Muscle of arm (tissue), 12 donors: ENCODE measurements around the gene PLA2G1B. TPM values are rescaled to one million over a fixed set of nuclear protein-coding genes. Genes with fewer than 3 reads are reported as not detected.
"Not testable (repeated sequence)": the region's sequence is repeated elsewhere in the genome, so short reads cannot be mapped to it uniquely, and the experiment has no call there.

ENCODE experiments used
- DNase-seq: peaks from one replicate; pipeline ENCODE4 v3.0.0-alpha.2; 2013
- polyA plus RNA-seq, 12 donors: library from polyadenylated mRNA; unstranded; fragments of 120-200 nt; gene quantifications; one replicate each; pipeline ENCODE4 v1.2.1, GENCODE V29; 2013; ENCODE audit not compliant: insufficient read length in 12 of 12

Gene PLA2G1B
- polyA plus RNA-seq, 12 donors: 0.55 TPM; not detected in 11

DNA sequence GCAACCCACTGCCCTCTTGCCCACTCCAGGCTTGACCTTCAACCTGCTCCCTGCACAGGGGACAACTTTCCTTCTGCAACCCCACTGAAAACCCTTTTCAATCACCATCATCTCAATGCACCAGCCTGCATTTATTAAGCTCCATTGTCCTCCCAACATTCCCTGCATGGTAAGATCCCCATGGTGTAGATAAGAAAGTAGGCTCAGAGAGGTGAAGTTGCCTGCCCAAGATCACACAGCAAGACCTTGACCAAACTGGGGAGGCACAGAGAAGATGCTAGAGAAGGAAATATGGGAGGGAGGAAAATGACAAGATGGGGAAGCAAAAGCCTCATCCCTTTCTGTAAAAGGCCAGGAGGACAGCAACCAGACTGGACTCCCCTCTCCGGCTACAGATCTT, 31.5 kb upstream of the PLA2G1B start:
- no peak for DNase-seq

DNA sequence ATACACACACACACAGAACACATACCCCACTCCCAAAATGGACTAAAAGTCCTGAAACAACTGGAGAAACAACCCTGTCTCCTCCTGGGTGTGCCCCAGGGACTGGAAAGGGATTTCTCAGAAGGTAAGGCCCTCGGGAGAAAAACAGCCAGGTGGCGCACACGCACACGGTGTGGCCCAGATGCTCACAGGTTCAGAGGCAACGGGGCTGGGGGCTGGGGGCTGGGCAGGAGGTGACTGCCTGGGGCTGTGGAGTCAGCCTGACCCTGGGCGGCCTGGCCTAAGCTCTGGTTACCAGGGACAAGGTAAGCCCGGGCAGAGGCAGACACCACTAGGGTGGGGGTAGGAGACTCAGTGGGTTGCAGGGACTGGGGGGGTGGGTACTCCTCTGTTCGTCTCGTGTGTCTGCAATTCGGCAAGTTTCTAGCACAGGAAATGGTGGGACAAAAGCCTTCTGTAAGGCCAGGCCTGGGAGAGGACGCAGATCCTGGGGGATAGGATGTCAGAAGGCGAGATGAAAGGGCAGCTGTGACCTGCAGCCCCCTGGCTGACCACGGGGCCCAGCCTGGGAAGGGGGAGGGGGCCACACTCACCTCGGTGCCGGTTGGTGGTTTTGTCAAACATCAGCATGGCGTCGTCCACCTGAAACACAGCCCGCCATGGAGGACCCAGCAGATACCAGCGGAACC, 31.0 kb upstream of the PLA2G1B start:
- DNase-seq: no peak

DNA sequence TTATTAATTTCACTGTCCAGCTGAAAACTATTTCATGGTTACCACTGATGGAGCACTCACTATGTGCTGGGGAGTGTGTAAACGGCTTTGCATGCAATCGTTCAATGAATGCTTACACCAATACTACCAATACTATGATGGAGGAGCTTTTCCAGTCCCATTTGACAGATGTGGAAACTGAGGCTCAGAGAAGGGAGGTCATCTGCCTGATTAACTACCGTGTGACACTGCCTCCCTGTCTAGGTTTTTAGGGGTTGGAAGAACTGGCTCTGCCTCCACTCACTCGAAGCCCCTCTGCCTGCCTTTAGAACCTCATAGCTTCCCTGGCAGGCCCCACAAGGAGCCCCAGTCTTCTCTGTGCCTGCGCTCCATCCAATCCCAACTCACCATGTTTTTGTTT, 29.5 kb upstream of the PLA2G1B start:
- no peak for DNase-seq

DNA sequence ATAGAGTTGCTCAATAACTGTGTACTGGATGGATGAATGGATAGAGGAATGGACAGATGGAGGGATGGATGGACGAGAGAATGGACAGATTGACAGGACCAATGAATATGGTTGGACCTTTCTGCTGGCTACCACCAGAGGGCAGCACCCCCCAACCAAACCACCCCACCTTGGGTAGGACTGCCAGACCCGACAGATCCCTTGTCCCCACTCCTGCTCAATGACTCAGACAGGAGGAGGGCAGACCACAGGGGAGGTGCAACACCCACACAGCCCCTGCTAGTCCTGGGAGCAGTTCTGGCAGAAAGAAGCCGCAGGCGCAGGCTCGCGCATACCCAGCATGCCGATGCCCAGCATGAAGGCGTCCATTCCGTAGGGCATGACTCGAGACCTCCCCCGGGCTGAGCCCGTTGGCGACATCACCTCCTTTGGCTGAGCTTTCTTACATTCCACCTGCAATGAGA, 29.0 kb upstream of the PLA2G1B start:
- peak; percentile 70 for DNase-seq

DNA sequence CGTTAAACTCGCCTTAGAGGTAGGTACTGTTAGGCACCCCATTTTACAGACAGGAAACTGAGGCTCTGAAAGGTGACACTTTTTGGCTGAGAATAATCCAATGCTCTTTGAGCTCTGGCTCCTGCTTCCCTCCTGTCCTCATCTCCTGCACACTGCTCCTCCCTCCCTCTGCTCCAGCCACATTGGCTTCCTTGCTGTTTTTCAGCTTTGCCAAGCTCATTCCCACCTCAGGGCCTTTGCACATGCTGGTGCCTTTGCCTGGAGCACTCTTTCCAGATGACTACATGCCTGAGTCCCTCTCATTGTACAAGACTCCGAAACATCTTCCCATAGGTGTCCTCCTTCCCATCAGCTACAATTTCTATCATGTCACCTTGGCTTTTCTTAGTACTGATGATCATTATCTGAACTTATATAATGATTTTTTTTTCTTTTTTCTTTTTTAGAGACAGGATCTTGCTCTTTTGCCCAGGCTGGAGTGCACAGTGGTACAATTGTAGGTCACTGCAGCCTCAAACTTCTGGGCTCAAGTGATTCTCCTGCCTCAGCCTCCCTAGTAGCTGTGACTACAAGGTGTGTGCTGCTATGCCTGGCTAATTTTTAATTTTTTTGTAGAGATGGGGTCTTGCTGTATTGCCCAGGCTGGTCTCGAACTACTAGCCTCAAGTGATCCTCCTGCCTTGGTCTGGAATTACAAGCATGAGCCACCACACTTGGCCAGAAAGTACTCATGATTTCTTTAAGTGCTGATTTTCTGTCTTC, 26.2 kb upstream of the PLA2G1B start:
- no peak for DNase-seq

DNA sequence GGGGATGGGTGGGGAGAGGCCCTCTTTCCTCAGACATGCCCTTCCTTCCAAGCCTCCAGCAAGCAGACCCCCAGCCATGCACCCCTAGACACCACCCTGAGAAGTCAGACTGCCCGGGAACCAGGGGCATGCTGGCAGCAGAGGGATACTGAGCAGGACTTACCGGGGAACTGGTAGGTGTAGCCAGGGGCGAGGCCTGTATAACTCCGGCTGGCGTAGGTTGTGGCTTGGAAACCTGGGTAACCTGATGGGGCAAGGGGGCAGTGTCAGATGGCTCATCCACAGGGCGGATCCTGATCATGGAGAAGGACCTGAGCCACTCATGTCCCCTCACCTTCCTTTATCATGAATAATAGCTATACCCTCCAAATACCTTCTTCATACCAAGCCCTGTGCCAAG, 25.6 kb upstream of the PLA2G1B start:
- DNase-seq: no peak

DNA sequence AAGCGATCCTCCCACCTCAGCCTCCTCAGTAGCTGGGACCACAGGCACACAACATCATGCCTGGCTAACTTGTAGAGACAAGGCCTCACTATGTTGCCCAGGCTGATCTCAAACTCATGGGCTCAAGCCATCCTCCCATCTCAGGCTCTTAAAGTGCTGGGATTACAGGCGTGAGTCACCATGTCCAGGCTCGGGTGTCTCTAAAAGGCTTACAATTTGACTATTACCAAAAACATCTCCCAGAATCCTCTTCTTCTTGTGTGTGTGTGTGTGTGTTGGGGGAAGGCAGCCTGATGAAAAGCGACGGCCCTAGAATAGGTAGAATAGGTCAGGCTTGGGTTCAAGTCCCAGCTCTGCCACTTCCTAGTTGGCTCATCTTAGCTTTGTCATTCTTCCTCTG, 24.5 kb upstream of the PLA2G1B start:
- no peak for DNase-seq

DNA sequence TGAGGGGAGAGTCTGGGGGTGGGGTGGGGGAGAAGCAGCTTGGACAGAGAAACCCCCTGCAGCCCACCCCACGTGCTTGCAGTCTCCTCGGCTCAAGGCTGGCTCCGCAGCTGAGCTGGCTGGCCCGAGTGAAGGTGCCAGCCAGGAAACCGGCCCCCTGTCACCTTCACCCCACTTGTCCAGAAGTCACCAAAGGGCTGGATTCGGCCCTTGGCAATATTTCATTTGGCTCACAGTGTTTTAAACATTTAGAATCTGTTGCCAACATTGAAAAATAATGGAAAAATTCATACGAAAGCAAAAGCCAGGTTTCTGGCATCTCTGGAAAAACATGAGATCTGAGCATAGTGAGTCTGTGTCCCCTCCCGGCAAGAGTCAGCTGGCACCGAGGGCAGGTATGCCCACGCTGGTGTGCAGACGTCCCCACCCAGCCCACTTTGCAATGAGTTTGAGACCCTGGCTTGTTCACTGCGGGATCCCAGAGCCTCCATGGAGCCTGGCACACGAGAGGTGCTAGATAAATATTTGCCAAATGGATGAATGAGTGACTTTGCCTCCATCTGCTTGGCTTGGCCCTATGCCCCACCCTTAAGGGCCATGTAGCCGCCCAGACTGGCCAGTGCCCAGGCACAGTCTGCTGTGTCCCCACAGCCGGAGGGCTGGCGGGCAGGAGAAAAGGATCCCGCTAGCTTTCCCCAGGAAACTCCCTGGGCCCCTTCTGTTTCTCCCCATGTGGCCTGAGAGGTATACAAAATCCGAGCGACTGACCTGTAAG, 23.2 kb upstream of the PLA2G1B start:
- no peak for DNase-seq

DNA sequence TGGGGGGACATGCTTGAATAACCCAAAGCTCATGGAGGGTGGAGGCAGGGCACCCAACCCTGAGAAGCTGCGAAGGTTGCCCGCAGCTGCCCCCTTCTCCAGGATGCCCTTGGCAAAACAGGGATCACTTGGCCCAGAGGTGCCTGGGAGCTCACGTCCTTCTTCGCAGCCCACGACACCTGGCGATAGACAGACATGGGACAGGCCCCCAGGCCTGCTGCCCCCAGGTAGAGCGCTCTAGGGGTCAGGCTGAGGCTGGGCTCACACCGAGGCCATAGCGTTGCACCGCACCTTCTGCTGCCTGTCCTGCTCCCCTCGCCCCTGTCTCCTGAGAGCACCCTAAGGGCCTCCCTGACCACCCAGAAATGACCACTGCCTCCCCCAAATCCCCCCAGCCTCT, 20.2 kb upstream of the PLA2G1B start:
- DNase-seq: no peak

DNA sequence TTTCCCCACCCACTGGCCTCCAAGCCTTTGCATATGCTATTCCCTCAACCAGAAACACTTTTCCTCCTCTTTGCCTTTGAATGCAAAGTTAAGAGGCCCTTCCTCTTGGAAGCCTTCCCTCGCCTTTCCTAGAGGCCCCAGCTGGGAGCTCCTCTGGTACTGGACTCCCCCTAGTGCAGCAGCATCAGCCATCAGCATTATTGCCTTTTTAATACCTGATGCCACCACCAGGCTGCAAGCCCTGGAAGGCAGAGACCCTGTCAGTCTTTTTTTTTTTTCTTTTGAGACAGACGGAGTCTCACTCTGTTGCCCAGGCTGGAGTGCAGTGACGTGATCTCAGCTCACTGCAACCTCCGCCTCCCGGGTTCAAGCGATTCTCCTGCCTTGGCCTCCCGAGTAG, 19.1 kb upstream of the PLA2G1B start:
- DNase-seq: no peak

DNA sequence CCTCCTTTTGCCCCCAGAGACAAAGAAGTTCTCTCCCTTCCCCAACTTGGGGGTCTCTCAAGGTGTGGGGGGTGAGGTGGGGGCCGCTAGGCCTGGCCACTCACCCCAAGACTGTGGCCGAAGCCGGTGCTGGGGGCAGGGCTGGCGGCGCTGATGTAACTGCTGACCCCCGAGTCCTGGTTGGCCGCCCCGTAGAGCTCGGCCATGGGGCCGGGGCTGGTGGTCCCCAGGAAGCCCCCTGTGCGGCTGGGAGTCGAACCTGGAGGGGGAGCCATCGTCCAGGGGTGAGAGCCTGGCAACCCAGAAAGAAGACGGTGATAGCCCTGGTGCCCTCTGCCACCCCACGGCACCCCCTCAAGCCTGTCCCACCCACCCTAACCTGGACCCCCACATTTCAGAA, 18.5 kb upstream of the PLA2G1B start:
- DNase-seq: no peak

DNA sequence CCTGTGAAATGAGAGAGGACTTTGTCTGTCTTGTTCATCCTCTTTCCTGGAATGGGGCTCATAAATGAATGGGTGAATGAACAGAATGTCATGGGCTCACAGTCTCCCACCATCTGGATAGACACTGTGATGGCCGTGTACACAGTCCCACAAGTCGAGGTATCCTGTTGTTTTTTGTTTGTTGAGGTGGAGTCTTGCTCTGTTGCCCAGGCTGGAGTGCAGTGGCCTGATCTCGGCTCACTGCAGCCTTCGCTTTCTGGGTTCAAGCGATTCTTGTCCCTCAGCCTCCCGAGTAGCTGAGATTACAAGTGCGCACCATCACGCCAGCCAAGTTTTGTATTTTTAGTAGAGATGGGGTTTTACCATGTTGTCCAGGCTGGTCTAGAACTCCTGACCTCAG, 16.1 kb upstream of the PLA2G1B start:
- no peak for DNase-seq

DNA sequence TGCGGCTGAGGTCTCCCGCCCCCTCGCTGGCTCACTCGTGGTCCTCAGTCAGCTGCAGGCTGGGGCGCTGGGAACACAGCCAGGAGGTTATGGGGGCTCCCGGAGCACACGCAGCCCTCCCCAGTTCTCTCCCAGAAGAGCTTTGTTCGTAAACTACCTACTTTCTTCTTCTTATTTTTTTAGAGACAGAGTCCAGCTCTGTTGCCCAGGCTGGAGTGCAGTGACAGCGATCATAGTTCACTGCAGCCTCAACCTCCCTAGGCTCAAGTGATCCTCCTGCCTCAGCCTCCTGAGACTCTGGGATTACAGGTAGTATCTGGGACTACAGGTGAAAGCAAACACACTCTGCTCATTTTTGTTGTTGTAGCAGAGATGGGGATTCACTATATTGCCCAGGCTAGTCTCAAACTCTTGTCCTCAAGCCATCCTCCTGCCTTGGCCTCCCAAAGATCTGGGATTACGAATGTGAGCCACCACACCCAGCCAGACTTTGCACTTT, 15.5 kb upstream of the PLA2G1B start:
- DNase-seq: no peak

DNA sequence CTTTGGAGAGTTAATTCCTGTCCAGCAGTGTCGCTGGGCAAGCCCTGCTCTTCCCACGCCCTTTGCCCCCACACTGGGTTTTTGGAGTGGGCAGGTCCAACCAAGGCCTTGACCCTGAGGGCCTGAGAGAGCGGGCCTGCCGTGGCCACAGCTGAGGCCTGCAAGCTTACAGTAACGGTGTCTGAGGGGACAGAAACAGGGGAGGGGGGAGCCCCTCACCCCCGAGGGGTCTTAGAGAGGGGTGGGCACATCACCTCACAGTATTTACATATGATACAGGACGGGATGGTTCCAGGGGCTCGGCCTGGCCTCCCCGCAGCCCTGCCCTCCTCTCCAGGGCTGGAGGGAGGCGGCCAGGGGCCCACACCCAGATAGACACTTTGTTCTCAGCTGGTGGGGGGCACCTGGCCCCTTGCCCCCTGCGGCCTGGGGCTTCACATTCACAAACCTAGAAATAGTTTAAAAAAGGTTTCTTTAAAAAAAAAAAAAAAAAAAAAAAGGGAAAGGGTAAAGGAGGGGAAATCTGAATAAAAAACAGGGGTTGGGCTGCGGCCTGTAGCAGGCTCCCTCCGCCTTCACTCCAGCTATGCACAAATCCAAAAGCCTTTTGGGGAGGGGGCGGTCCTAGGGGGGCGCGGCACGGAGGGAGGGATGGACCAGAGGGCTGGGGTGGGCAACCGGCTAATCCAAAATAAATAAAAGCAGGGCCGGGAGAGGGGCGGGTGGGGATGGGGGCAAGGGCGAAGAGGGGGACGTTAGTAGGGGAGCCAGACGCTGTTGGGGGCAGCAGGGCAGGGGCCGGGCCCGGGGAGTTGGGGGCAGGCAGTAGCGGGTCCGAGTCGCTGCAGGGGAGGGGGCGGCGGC, 14.8 kb upstream of the PLA2G1B start:
- DNase-seq: no peak

DNA sequence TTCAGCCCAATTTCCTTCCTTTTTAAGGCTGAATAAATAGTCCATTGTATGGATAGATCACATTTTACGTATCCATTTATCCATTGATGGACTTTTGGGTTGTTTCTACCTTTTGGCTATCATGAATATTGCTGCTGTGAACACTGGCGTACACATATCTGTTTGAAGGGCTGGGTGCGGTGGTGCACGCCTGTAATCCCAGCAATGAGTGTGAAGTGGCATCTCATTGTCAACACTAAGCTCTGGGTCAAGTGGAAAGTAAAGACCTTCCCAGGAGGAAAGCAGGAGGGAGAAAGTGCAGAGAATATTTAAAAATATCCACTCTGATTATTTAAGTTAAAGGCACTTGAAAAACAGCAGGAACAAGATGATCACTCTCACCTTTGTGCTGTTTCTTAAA, 11.7 kb upstream of the PLA2G1B start:
- DNase-seq: no peak

DNA sequence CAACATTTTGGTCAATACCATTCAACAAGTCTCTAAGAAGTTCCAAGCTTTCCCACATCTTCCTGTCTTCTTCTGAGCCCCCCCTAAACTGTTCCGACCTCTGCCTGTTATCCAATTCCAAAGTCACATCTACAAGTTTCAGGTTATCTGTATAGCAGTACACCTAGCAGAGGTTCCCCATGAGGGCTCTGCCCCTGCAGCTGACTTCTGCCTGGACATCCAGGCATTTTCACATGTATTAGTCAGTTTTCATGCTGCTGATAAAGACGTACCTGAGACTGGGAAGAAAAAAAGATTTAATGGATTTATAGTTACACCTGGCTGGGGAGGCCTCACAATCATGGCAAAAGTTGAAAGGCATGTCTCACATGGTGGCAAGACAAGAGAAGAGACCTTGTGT, 10.2 kb upstream of the PLA2G1B start:
- DNase-seq: no peak

DNA sequence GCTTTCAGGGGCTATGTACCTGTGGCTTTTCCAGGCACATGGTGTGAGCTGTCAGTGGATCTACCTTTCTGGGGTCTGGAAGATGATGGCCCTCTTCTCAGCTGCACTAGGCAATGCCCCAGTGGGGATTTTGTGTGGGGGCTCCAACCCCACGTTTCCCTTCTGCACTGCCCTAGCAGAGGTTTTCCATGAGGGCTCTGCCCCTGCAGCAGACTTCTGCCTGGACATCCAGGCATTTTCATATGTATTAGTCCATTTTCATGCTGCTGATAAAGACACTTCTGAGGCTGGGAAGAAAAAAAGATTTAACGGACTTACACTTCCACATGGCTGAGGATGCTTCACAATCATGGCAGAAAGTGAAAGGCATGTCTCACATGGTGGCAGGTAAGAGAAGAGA, 8.8 kb upstream of the PLA2G1B start:
- not testable (repeated sequence) for DNase-seq

DNA sequence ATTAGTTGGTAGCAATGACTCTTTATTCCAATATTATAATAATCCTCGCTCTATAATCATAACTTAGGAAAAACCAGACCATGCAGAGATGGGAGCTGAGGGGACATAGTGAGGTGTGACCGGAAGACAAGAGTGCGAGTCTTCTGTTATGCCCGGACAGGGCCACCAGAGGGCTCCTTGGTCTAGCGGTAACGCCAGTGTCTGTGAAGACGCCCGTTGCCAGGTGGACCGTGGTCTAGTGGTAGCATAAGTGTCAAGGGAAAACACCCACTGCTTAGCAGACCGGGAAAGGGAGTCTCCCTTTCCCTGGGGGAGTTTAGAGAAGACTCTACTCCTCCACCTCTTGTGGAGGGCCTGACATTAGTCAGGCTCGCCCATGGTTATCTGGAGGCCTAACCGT, 7.9 kb upstream of the PLA2G1B start:
- not testable (repeated sequence) for DNase-seq

DNA sequence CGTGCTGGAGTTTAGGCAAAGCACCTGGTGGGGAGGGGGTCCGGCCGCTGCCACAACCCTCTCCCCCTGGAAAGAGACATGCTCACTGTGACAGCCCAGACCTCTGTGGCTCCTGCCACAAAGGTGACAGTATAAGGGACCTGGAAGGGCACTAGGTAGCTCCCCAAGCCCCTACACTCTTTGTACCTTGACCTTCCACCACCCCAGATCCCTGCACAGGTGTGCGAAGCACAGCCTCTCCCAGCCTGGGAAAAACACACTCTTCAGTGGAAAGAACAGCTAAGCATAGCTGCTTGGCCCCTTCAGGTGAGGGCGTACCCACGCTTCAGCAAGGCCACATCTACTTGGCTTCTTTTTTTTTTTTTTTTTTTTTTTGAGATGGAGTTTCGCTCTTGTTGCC, 4.9 kb upstream of the PLA2G1B start:
- DNase-seq: no peak

DNA sequence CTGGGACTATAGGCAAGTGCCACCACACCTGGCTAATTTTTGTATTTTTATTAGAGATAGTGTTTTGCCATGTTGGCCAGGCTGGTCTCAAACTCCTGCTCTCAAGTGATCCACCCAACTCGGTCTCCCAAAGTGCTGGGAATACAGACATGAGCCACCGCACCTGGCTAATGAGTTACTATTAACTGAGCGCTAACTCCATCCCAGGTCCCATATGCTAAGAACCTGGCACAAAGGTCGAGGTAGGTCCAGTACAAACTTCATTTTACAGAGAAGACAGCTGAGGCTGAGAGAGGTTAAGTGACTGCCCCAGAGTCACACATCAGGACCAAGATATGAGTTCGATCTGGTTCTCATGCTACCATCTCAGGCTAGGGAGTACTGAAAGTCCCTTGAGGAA, 4.5 kb upstream of the PLA2G1B start:
- no peak for DNase-seq

DNA sequence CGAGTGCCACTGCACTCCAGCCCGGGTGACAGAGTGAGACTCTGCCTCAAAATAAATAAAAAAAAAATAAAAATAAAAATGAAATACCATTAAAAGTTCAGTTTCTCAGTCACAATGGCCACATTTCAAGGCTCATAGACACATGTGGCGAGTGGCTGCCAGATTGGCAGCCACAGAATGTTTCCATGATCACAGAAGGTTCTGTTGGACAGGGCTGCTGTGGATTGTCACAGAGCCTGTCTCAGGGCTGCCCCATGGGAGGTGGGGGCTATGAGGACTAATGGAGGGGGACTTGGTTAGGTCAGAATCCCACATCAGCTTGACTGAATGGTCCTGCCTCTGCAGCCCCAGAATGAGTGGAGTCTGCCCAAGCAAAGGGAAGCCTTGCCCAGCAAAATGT, 3.8 kb upstream of the PLA2G1B start:
- DNase-seq: no peak

DNA sequence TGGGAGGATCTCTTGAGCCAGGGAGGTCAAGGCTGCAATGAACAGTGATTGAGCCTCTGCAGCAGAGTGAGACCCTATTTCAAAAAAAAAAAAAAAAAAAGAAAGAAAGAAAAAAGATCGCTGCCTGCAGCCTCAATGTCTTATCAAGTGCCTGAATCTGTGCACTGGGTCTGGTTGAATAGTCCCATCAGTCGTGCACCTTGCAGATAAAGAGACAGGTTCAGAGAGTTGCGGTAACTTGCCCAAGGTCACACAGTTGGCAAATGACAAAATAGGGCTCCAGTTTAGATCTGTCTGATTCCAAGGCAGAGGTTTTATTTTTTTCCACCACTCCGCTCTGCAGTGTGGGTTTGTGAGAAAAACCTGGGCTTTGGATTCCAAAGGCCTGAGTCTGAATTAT, 649 bp upstream of the PLA2G1B start:
- no peak for DNase-seq
